ENCODE measurements around the gene RNF223. TPM values are rescaled to one million over a fixed set of nuclear protein-coding genes. Genes with fewer than 3 reads are reported as not detected.

Gene RNF223
- total RNA-seq, 1 experiment from 2014 or later = 0.08 TPM

DNA sequence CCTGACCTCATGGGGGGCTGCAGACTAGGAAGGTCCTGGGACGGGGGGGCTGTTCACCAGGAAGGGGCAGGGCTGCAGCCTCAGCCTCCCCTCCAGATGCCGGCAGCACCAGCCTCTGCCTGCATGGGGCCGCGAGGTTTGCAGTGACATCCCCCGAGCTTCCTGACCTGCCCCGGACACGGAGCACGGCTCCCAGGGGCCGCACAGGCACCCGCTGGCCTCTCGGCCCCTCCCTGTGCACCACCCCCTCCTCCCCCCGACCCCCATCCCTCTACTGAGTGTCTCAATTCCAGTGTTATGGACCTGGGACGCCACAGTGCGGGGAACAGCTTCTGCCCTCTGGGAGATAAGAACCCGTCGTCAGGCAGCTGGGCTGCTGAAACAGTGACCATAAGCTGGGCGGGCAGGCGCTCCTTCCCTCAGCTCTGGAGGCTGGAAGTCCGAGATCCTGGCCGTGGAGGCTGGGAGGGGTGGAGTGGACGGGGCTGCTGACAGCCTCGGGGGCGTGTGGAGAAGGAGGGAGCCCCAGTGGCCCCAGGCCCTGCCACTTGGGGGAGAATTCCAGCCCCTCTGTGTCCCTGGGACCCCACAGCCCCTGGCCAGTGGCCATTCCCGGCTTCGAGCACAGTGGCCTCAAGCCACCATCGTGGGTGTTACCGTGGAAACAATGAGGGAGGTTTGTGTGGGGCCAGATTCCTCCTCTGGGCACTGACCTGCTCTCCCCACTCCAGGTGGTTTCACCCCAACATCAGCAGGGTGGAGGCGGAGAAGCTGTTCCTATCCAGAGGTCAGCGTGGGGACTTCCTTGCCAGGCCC is 11.6 kb downstream of the RNF223 start:
- Histone ChIP-seq H3K27me3 (ENCODE audit: control insufficient read depth, insufficient read depth, low read length) (no peaks in the 10 kb centered on the region), H3K9me3 (ENCODE audit: control insufficient read depth, insufficient read depth, low read depth, low read length) (no peaks in the 10 kb centered on the region), H3K36me3 (ENCODE audit: control insufficient read depth, insufficient read depth, low read length) (no peaks in the 10 kb centered on the region), H3K27ac (ENCODE audit: low read length) (no peak overlapping the region), H3K4me3 (ENCODE audit: low read depth in 2 of 2, low read length in 2 of 2) (peak overlapping the region in 1 of 2 experiments; percentile 0; a peak in 1 of 4 replicates), H3K4me1 (ENCODE audit: control insufficient read depth, insufficient read depth, low read length) (peaks cover 20% of the 10 kb centered on the region)
- in situ Hi-C loops (cut with HindIII; ENCODE audit: low pct_unique_long_range_greater_than_20kb, low sequenced_read_pairs) = no loop called here
- intact Hi-C loops (cut with micrococcal nuclease; ENCODE audit: unreplicated experiment) = loop anchor here (10.0 kb wide), 1 partner anchor 48 kb away; the partner anchor contains the start of gene ISG15
- no TSS peak for BruUV-seq (replicated peaks)
- TF ChIP-seq SIN3A (IDR thresholded peaks at IDR 0.05; ENCODE audit: borderline replicate concordance, insufficient read depth, low read depth, low read length) (no peak), TCF7L2 (IDR thresholded peaks at IDR 0.05; ENCODE audit: low read depth, low read length) (no peak), POLR2AphosphoS5 (IDR thresholded peaks at IDR 0.05; ENCODE audit: low read depth, low read length) (no peak)
- TF ChIP-seq, protein P1, sequence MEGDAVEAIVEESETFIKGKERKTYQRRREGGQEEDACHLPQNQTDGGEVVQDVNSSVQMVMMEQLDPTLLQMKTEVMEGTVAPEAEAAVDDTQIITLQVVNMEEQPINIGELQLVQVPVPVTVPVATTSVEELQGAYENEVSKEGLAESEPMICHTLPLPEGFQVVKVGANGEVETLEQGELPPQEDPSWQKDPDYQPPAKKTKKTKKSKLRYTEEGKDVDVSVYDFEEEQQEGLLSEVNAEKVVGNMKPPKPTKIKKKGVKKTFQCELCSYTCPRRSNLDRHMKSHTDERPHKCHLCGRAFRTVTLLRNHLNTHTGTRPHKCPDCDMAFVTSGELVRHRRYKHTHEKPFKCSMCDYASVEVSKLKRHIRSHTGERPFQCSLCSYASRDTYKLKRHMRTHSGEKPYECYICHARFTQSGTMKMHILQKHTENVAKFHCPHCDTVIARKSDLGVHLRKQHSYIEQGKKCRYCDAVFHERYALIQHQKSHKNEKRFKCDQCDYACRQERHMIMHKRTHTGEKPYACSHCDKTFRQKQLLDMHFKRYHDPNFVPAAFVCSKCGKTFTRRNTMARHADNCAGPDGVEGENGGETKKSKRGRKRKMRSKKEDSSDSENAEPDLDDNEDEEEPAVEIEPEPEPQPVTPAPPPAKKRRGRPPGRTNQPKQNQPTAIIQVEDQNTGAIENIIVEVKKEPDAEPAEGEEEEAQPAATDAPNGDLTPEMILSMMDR (IDR thresholded peaks at IDR 0.05) = no peak
- TF ChIP-seq, protein P2, sequence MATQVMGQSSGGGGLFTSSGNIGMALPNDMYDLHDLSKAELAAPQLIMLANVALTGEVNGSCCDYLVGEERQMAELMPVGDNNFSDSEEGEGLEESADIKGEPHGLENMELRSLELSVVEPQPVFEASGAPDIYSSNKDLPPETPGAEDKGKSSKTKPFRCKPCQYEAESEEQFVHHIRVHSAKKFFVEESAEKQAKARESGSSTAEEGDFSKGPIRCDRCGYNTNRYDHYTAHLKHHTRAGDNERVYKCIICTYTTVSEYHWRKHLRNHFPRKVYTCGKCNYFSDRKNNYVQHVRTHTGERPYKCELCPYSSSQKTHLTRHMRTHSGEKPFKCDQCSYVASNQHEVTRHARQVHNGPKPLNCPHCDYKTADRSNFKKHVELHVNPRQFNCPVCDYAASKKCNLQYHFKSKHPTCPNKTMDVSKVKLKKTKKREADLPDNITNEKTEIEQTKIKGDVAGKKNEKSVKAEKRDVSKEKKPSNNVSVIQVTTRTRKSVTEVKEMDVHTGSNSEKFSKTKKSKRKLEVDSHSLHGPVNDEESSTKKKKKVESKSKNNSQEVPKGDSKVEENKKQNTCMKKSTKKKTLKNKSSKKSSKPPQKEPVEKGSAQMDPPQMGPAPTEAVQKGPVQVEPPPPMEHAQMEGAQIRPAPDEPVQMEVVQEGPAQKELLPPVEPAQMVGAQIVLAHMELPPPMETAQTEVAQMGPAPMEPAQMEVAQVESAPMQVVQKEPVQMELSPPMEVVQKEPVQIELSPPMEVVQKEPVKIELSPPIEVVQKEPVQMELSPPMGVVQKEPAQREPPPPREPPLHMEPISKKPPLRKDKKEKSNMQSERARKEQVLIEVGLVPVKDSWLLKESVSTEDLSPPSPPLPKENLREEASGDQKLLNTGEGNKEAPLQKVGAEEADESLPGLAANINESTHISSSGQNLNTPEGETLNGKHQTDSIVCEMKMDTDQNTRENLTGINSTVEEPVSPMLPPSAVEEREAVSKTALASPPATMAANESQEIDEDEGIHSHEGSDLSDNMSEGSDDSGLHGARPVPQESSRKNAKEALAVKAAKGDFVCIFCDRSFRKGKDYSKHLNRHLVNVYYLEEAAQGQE (IDR thresholded peaks at IDR 0.05; ENCODE audit: insufficient read depth in 1 of 2, low read depth in 2 of 2, low read length in 1 of 2) = no peak
- ChIA-PET POLR2A (no interaction called here), CTCF (interaction anchor here (0.6 to 1.6 kb wide), 5 partner anchors 24 to 79 kb away, joined by 3 to 9 read pairs (median 4); partner anchors contain the start of gene ISG15)
- ATAC-seq (no peak), DNase-seq (ENCODE audit: low read depth, low spot score) (no peak)

DNA sequence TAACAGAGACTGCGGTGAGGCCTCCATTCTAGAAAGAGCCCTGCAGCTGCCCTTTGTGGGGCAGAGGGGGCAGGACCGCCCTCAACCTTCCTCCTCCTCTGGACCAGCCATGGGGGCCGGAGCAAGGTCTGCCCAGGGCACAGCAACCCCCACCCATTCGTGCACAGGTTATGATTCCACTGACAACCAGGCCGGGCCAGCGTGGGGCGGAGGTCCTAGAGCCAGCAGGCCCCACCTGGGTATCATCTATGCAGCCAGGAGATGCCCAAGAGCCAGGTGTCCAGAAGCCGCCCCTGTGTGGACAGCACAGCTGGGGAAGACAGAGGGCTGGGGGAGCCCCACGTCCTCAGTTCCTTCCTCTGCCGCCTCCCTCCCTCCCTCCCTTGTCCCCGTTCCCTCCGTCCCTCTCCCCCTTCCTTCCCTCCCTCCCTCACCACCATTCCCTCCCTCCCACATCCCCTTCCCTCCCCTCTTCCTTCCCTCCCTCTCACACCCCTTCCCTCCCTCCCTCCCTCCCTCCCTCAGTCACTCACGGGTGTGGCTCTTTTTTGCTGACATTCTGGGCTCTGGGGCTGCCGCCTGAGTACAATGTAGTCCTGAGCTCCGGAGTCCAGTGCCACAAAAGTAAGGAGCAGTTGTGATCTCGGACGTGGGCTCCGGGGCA is 12.3 kb downstream of the RNF223 start:
- POLR2A ChIA-PET = no interaction called here
- CTCF ChIA-PET = interaction anchor here (0.6 to 1.6 kb wide), 4 partner anchors 23 to 78 kb away, joined by 3 to 9 read pairs (median 4); partner anchors contain the start of gene ISG15
- H3K9me3 ChIP-seq (ENCODE audit: control insufficient read depth, insufficient read depth, low read depth, low read length) = no peaks in the 10 kb centered on the region
- TF ChIP-seq, protein P1 (IDR thresholded peaks at IDR 0.05) = no peak
- TF ChIP-seq POLR2AphosphoS5 (IDR thresholded peaks at IDR 0.05; ENCODE audit: low read depth, low read length) (no peak), SIN3A (IDR thresholded peaks at IDR 0.05; ENCODE audit: borderline replicate concordance, insufficient read depth, low read depth, low read length) (no peak), TCF7L2 (IDR thresholded peaks at IDR 0.05; ENCODE audit: low read depth, low read length) (no peak)
- TF ChIP-seq, protein P2 (IDR thresholded peaks at IDR 0.05; ENCODE audit: insufficient read depth in 1 of 2, low read depth in 2 of 2, low read length in 1 of 2) = no peak
- no peak overlapping the region for H3K27ac ChIP-seq (ENCODE audit: low read length)
- no TSS peak for BruUV-seq (replicated peaks)
- DNase-seq (ENCODE audit: low read depth, low spot score) (no peak), ATAC-seq (no peak)
- no peaks in the 10 kb centered on the region for H3K27me3 ChIP-seq (ENCODE audit: control insufficient read depth, insufficient read depth, low read length)
- no peaks in the 10 kb centered on the region for H3K36me3 ChIP-seq (ENCODE audit: control insufficient read depth, insufficient read depth, low read length)
- in situ Hi-C loops (cut with HindIII; ENCODE audit: low pct_unique_long_range_greater_than_20kb, low sequenced_read_pairs) = no loop called here
- peak overlapping the region in 1 of 2 experiments; percentile 4; a peak in 1 of 4 replicates for H3K4me3 ChIP-seq (ENCODE audit: low read depth in 2 of 2, low read length in 2 of 2)
- intact Hi-C loops (cut with micrococcal nuclease; ENCODE audit: unreplicated experiment) = loop anchor here (10.0 kb wide), 1 partner anchor 47 kb away; the partner anchor contains the start of gene ISG15
- peaks cover 20% of the 10 kb centered on the region for H3K4me1 ChIP-seq (ENCODE audit: control insufficient read depth, insufficient read depth, low read length)

Measured in Panc1 (cell line).